AG04450 (cell line): Measurements from ENCODE around the gene CACNA1A. TPM values are rescaled to one million over a fixed set of nuclear protein-coding genes. Genes with fewer than 3 reads are reported as not detected.
A peak's percentile ranks its signal among the peaks of the same experiment; 100 is the strongest.

Experiments used
- CTCF ChIA-PET: fragments of 300-600, 350-600 bp; formaldehyde crosslinking; extraction: SDS; loops from one replicate; lab custom pipeline; 2022; ENCODE audit warnings: antibody characterized with exemption, inconsistent platforms; lab: Charles Lee
- POLR2A ChIA-PET: fragments of 350-600 bp; formaldehyde crosslinking; extraction: SDS; loops from one replicate; lab custom pipeline; 2021; ENCODE audit warnings: antibody characterized with exemption, inconsistent platforms; lab: Yijun Ruan, JAX
- DNase-seq: peaks from one replicate; pipeline ENCODE4 v3.0.0-alpha.2; 2011; ENCODE audit warnings: low read depth, low spot score
- H3K27ac ChIP-seq: one replicate; pipeline ENCODE4 v1.5.1; 2012; ENCODE audit warnings: low read depth, low read length, control low read depth
- H3K27me3 ChIP-seq: one replicate; pipeline ENCODE4 v1.6.0; 2012; ENCODE audit warnings: low read length; ENCODE audit not compliant: control insufficient read depth, insufficient read depth
- H3K4me3 ChIP-seq: 2 replicates; pipeline ENCODE4 v1.5.1; 2011; ENCODE audit warnings: mild to moderate bottlenecking, low read depth, low read length, control low read depth
- H3K9me3 ChIP-seq: 2 replicates; pipeline ENCODE4 v1.5.1; 2012; ENCODE audit warnings: low read length; ENCODE audit not compliant: control insufficient read depth, insufficient read depth
- CTCF ChIP-seq: IDR thresholded peaks from 2 replicates; pipeline ENCODE4 v1.5.1; 2011; ENCODE audit warnings: low read depth, low read length, control low read depth, inconsistent platforms
- polyA plus RNA-seq: library from polyadenylated mRNA; depleted of rRNA; stranded (reverse); fragments of >200 nt; gene quantifications from 2 replicates; pipeline ENCODE4 v1.2.3, GENCODE V29; 2011

Gene CACNA1A
- polyA plus RNA-seq, 1 experiment = 12.2 TPM

DNA sequence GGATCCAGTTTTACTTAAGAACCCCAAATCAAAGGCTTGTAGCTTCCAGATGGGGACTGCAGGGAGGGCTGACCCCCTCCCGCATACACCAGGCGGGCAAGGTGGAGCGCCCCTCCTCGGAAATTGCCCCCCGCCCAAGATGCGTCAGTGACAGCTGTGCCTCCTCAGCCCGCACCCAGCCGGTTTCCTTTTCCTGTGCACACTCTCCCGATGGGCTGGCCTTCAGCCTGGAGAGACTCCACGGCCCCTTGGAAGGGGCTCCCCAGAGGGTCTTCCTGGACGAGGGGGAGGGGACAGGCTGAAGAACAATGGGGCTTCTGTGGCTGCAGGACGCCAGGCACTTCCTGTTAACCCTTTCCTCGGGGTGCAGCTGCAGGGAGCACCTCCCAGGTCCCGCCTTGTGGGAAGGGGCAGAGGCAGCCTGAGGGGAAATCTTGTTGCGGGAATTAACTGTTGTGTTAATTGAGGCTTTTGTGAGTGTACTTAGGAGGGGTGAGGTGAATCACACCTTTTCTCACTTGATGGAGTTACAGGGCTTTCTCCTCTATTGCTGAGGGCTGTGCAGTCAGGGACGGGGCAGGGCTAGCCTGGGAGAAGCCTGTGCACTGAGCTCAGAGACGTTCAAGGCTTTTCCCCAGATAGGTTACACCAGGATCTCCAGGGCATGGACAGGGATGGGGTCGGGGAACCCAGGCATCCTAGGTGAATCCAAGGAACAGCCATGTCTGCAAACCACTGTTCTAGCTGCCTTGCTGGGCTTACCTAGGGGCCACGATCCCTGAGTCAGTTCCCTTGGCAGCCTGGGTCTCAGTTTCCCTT lies 341.7 kb downstream of the CACNA1A start:
- peak overlapping the region; percentile 36 for H3K4me3 ChIP-seq

DNA sequence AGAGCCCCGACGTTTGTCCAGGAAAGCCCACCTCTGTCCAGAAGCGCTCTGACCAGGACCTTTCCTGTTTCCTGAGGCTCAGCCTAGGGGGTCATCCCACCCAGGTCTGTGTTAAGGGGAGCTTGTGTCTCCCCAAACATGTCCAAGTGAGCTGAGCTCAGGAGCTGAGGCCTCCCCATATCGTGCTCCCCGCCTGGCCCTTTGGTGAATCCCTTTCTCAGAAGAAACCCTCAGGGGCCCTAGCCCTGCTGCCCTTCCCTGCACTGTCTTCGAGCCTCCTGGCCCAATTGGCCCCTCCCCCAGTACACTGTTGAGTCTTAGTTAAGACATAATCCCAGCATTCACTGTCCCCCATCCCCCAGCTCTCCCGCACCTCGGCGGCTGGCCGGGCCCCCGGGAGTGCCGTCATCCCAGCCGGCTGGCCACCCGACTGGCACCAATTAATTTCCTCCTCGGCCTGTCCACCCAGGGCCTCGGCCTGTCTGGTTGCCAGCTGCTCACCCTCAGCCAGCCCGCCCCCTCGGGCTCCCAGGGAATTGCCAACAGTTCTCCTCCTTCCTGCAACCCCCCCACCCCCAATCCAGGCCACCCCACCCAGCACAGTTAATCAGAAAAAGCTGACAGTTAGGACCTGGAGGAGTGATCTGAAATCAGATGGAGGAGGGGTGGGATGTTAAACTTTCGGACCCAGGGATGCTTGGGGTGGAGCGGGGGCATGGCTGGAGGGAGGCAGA lies 342.5 kb downstream of the CACNA1A start:
- ChIA-PET CTCF (interaction anchor here (0.7 to 3.6 kb wide), 2 partner anchors 31 to 99 kb away, joined by 3 to 10 read pairs; no protein-coding TSS in a partner anchor), POLR2A (interaction anchor here (0.5 to 5.1 kb wide), 12 partner anchors 9 to 69 kb away, joined by 3 to 37 read pairs (median 4); partner anchors contain the start of genes IER2 and STX10)
- Histone ChIP-seq H3K27me3 (no peaks in the 10 kb centered on the region), H3K27ac (peak overlapping the region; percentile 97), H3K9me3 (no peaks in the 10 kb centered on the region), H3K4me3 (peak overlapping the region; percentile 44)
- DNase-seq = peak; percentile 67
- TF ChIP-seq CTCF = no peak; the same call in 1 of the 2 replicates

More for the DNA sequence above, 341.7 kb downstream of the CACNA1A start:
- POLR2A ChIA-PET = interaction anchor here (0.5 to 5.1 kb wide), 11 partner anchors 10 to 53 kb away, joined by 3 to 37 read pairs (median 4); partner anchors contain the start of genes IER2 and STX10
- Histone ChIP-seq H3K27me3 (no peaks in the 10 kb centered on the region), H3K9me3 (no peaks in the 10 kb centered on the region), H3K27ac (peak overlapping the region; percentile 97)
- no peak for DNase-seq
- TF ChIP-seq CTCF = no peak
- CTCF ChIA-PET = no interaction called here

GRCh38 chr19:13162724-13163608 lies 343.3 kb downstream of the CACNA1A start:
- Histone ChIP-seq H3K27me3 (no peaks in the 10 kb centered on the region), H3K27ac (peak overlapping the region; percentile 97), H3K9me3 (no peaks in the 10 kb centered on the region), H3K4me3 (peak overlapping the region; percentile 49)
- TF ChIP-seq CTCF = no peak
- ChIA-PET POLR2A (interaction anchor here (0.6 to 5.1 kb wide), 8 partner anchors 8 to 776 kb away, joined by 3 to 37 read pairs (median 4); no protein-coding TSS in a partner anchor), CTCF (interaction anchor here (0.7 to 3.6 kb wide), 2 partner anchors 32 to 100 kb away, joined by 3 to 10 read pairs; no protein-coding TSS in a partner anchor)
- DNase-seq = peak; percentile 91

GRCh38 chr19:13160557-13160956 lies 345.7 kb downstream of the CACNA1A start:
- ChIA-PET CTCF (interaction anchor here (0.5 to 3.6 kb wide), 3 partner anchors 34 to 195 kb away, joined by 3 to 10 read pairs (median 3); no protein-coding TSS in a partner anchor), POLR2A (interaction anchor here (1.7 to 5.1 kb wide), 2 partner anchors 8 to 11 kb away, joined by 3 to 34 read pairs; partner anchors contain the start of genes IER2 and STX10)
- no peak overlapping the region for H3K27ac ChIP-seq
- H3K9me3 ChIP-seq = no peaks in the 10 kb centered on the region; the same call in 1 of the 2 replicates
- H3K27me3 ChIP-seq = no peaks in the 10 kb centered on the region
- DNase-seq = no peak
- no peak overlapping the region for H3K4me3 ChIP-seq
- TF ChIP-seq CTCF = no peak
